ENCODE data around the gene PIP4K2A. TPM values are rescaled to one million over a fixed set of nuclear protein-coding genes. Genes with fewer than 3 reads are reported as not detected.
"Not testable (repeated sequence)": the region's sequence is repeated elsewhere in the genome, so short reads cannot be mapped to it uniquely, and the experiment has no call there.

The PIP4K2A gene
- total RNA-seq, 1 experiment from 2014 or later: 59.2 TPM

GRCh38 chr10:22518167-22518724 is 196.1 kb downstream of the PIP4K2A start:
- no peak for DNase-seq (ENCODE audit: low read depth)

GRCh38 chr10:22515009-22515408 is 199.4 kb downstream of the PIP4K2A start:
- DNase-seq (ENCODE audit: low read depth): no peak

- DNase-seq (ENCODE audit: low read depth): not testable (repeated sequence)
Observed at GRCh38 chr10:22514414-22514758, 200.0 kb downstream of the PIP4K2A start.

- DNase-seq (ENCODE audit: low read depth): peak; percentile 31
Observed at GRCh38 chr10:22513483-22514413, 200.6 kb downstream of the PIP4K2A start.

GRCh38 chr10:22512015-22512414 is 202.4 kb downstream of the PIP4K2A start:
- DNase-seq (ENCODE audit: low read depth): not testable (repeated sequence)

- not testable (repeated sequence) for DNase-seq (ENCODE audit: low read depth)
Observed at GRCh38 chr10:22508214-22508613, 206.2 kb downstream of the PIP4K2A start.

GRCh38 chr10:22505911-22506685 is 208.3 kb downstream of the PIP4K2A start:
- no peak for DNase-seq (ENCODE audit: low read depth)

GRCh38 chr10:22504766-22505165 is 209.6 kb downstream of the PIP4K2A start:
- no peak for DNase-seq (ENCODE audit: low read depth)

- DNase-seq (ENCODE audit: low read depth): no peak
Observed at GRCh38 chr10:22503315-22504088, 210.9 kb downstream of the PIP4K2A start.

- DNase-seq (ENCODE audit: low read depth): no peak
Observed at GRCh38 chr10:22501863-22502262, 212.5 kb downstream of the PIP4K2A start.

GRCh38 chr10:22501413-22501812 is 213.0 kb downstream of the PIP4K2A start:
- no peak for DNase-seq (ENCODE audit: low read depth)

- DNase-seq (ENCODE audit: low read depth): no peak
Observed at GRCh38 chr10:22500656-22501340, 213.6 kb downstream of the PIP4K2A start.

GRCh38 chr10:22499973-22500372 is 214.4 kb downstream of the PIP4K2A start:
- not testable (repeated sequence) for DNase-seq (ENCODE audit: low read depth)

GRCh38 chr10:22495396-22495795 is 219.0 kb downstream of the PIP4K2A start:
- DNase-seq (ENCODE audit: low read depth): no peak

- DNase-seq (ENCODE audit: low read depth): no peak
Observed at GRCh38 chr10:22494007-22494406, 220.4 kb downstream of the PIP4K2A start.

GRCh38 chr10:22491931-22492615 is 222.3 kb downstream of the PIP4K2A start:
- peak; percentile 51 for DNase-seq (ENCODE audit: low read depth)

- no peak for DNase-seq (ENCODE audit: low read depth)
Observed at GRCh38 chr10:22491480-22491879, 222.9 kb downstream of the PIP4K2A start.

- DNase-seq (ENCODE audit: low read depth): no peak
Observed at GRCh38 chr10:22489975-22490374, 224.4 kb downstream of the PIP4K2A start.

GRCh38 chr10:22489467-22489866 is 224.9 kb downstream of the PIP4K2A start:
- no peak for DNase-seq (ENCODE audit: low read depth)

GRCh38 chr10:22486431-22486830 is 227.9 kb downstream of the PIP4K2A start:
- DNase-seq (ENCODE audit: low read depth): no peak

All from HT1080 (cell line).